ENCODE data around the gene ATF6.

DNA sequence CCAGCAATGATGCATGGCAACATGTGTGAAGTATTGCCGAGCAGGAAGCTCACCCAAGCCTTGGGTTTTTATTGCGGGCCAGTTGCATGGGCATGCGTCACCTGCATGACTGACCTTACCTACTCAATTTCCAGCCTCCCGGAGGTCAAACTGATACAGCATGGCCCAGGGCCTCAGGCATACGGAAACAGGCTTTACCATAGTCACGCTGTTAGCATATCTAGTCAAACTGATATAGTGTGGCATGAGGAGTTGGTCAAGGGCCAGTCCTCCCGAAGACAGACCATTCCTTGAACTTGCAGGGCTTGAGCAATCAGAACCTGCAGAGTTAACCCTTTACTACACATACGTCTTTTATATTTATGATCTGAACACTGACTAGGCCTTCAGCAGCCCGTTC is 22.9 kb upstream of the ATF6 start:
- TF ChIP-seq, protein P1, sequence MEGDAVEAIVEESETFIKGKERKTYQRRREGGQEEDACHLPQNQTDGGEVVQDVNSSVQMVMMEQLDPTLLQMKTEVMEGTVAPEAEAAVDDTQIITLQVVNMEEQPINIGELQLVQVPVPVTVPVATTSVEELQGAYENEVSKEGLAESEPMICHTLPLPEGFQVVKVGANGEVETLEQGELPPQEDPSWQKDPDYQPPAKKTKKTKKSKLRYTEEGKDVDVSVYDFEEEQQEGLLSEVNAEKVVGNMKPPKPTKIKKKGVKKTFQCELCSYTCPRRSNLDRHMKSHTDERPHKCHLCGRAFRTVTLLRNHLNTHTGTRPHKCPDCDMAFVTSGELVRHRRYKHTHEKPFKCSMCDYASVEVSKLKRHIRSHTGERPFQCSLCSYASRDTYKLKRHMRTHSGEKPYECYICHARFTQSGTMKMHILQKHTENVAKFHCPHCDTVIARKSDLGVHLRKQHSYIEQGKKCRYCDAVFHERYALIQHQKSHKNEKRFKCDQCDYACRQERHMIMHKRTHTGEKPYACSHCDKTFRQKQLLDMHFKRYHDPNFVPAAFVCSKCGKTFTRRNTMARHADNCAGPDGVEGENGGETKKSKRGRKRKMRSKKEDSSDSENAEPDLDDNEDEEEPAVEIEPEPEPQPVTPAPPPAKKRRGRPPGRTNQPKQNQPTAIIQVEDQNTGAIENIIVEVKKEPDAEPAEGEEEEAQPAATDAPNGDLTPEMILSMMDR (IDR thresholded peaks at IDR 0.05) = no peak
- TF ChIP-seq POLR2A (IDR thresholded peaks at IDR 0.05) (no peak), EP300 (IDR thresholded peaks at IDR 0.05) (no peak)
